ENCODE results near the gene VSTM2L. TPM values are rescaled to one million over a fixed set of nuclear protein-coding genes. Genes with fewer than 3 reads are reported as not detected.
"Not testable (repeated sequence)": the region's sequence is repeated elsewhere in the genome, so short reads cannot be mapped to it uniquely, and the experiment has no call there.

The VSTM2L gene
- total RNA-seq, 2 donors from 2014 or later, result 5.3 to 7.0 TPM

- intact Hi-C loops (cut with DNase I), result no loop called here
- Histone ChIP-seq H3K27ac (no peak overlapping the region), H3K4me3 (no peak overlapping the region), H3K4me1 (no peaks in the 10 kb centered on the region), H3K36me3 (replicated peaks in 1 of 2; ENCODE audit: insufficient read depth in 1 of 2, low read depth in 2 of 2) (no peaks in the 10 kb centered on the region), H3K27me3 (no peaks in the 10 kb centered on the region), H3K9me3 (no peaks in the 10 kb centered on the region)
- DNase-seq, result no peak
- 64 to 82% methylated on average over 1 of the region's 1 CpG for WGBS, 2 donors
- TF ChIP-seq, protein P1, sequence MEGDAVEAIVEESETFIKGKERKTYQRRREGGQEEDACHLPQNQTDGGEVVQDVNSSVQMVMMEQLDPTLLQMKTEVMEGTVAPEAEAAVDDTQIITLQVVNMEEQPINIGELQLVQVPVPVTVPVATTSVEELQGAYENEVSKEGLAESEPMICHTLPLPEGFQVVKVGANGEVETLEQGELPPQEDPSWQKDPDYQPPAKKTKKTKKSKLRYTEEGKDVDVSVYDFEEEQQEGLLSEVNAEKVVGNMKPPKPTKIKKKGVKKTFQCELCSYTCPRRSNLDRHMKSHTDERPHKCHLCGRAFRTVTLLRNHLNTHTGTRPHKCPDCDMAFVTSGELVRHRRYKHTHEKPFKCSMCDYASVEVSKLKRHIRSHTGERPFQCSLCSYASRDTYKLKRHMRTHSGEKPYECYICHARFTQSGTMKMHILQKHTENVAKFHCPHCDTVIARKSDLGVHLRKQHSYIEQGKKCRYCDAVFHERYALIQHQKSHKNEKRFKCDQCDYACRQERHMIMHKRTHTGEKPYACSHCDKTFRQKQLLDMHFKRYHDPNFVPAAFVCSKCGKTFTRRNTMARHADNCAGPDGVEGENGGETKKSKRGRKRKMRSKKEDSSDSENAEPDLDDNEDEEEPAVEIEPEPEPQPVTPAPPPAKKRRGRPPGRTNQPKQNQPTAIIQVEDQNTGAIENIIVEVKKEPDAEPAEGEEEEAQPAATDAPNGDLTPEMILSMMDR (IDR thresholded peaks at IDR 0.05), result no peak
- no peak for TF ChIP-seq POLR2A (IDR thresholded peaks at IDR 0.05)
- no peak for ATAC-seq
Measured at GRCh38 chr20:37961066-37961465, 58.1 kb downstream of the VSTM2L start.

DNA sequence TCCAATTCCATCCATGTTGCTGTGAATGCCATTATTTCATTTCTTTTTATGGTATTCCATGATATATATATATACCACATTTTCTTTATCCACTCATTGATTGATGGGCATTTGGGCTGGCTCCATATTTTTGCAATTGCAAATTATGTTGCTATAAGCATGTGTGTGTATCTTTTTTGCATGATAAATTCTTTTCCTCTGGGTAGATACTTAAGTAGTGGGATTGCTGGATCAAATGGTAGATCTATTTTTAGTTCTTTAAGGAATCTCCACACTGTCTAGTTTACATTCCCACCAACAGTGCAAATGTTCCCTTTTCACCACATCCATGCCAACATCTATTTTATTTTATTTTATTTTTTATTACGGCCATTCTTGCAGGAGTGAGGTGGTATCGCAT lies 60.6 kb downstream of the VSTM2L start:
- H3K4me3 ChIP-seq; H3K36me3 ChIP-seq (replicated peaks in 1 of 2; ENCODE audit: insufficient read depth in 1 of 2, low read depth in 2 of 2); H3K27ac ChIP-seq; H3K4me1 ChIP-seq; ATAC-seq; H3K27me3 ChIP-seq; H3K9me3 ChIP-seq; intact Hi-C loops (cut with DNase I); DNase-seq: not testable (repeated sequence)
- WGBS, 2 donors, result 81 to 90% methylated on average over 2 of the region's 2 CpGs

DNA sequence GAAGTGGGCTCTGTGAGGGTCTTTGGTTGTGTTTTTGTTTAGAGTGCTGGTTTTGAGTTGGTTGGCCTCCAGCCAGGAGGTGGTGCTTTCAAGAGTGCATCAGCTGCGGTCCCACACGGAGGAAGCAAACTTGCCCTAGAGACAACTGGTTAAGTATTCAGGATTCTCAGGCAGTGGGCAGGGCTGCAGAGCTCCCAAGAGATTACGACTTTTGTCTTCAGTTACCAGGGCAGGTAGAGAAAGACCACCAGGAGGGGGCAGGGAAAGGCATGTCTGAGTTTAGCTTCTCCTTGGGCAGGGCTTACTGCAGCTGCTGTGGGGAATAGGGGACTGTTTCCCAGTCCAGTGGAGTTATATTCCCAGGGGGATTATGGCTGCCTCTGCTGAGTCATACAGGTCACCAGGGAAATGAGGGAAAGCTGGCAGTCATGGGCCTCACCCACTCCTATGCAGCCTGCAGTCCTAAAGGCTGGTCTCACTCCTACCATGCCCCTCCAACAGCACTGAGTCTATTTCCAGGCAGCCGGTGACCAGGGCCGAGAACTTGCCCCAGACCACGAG lies 66.0 kb downstream of the VSTM2L start:
- 75 to 89% methylated on average over 4 to 6 of the region's 6 CpGs for WGBS, 2 donors
- H3K27me3 ChIP-seq, result no peaks in the 10 kb centered on the region
- H3K4me1 ChIP-seq, result no peaks in the 10 kb centered on the region
- H3K9me3 ChIP-seq, result peaks cover 0 to 5% (median 0%) of the 10 kb centered on the region in 3 donors
- no peak overlapping the region for H3K27ac ChIP-seq
- ATAC-seq (no peak), DNase-seq (no peak)
- TF ChIP-seq, protein P1 (IDR thresholded peaks at IDR 0.05), result no peak
- TF ChIP-seq POLR2A (IDR thresholded peaks at IDR 0.05), result no peak
- intact Hi-C loops (cut with DNase I), result no loop called here
- H3K4me3 ChIP-seq, result no peak overlapping the region
- no peaks in the 10 kb centered on the region for H3K36me3 ChIP-seq (replicated peaks in 1 of 2; ENCODE audit: insufficient read depth in 1 of 2, low read depth in 2 of 2)

DNA sequence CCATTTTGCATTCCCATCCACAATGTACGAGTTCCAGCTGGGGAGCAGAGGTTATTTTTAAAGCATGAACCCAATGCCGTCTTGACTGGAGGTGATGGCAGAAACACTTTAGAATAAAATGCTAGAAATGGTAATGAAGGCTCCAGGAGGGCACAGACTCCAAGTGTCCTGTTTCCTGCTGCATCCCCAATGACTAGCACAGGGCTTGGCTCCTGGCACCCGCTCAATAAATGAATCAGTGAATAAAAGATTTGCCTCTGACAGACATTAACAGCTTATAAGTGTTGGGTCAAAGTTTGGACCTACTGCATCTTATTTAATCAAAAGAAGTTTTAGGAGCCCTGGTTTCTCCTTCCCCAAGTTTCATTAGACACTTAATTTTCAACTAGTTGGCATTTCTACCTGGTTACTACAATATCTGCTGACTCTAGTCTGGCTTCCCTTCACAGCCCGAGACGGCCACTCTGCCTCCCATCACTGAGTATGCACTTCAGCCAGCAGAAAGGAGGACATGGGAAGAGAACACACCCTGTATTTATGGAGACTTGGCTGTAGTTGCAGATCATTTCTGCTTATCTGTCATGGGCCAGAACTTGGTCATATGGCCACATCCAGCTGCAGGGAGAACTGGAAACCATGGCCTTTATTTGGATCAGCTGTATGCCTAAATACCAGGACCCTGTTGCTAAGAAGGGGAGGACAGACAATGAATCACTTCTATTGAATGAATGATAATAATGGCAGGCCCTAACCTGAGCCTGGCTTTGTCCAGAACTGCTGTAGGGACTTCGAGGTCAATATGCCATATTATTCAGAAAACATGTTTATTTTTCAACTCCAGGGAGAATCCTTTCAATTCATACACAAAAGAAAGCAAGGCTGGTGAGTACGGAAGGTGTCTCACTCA lies 67.3 kb downstream of the VSTM2L start:
- no peak for ATAC-seq
- H3K4me3 ChIP-seq, result no peak overlapping the region
- no peaks in the 10 kb centered on the region for H3K36me3 ChIP-seq (replicated peaks in 1 of 2; ENCODE audit: insufficient read depth in 1 of 2, low read depth in 2 of 2)
- H3K4me1 ChIP-seq, result no peaks in the 10 kb centered on the region
- no peak for DNase-seq
- H3K27ac ChIP-seq, result no peak overlapping the region
- no peak for TF ChIP-seq POLR2A (IDR thresholded peaks at IDR 0.05)
- TF ChIP-seq, protein P1 (IDR thresholded peaks at IDR 0.05), result no peak
- intact Hi-C loops (cut with DNase I), result no loop called here
- 78 to 82% methylated on average over 7 of the region's 7 CpGs for WGBS, 2 donors
- H3K27me3 ChIP-seq, result no peaks in the 10 kb centered on the region
- peaks cover 0 to 5% (median 0%) of the 10 kb centered on the region in 3 donors for H3K9me3 ChIP-seq

DNA sequence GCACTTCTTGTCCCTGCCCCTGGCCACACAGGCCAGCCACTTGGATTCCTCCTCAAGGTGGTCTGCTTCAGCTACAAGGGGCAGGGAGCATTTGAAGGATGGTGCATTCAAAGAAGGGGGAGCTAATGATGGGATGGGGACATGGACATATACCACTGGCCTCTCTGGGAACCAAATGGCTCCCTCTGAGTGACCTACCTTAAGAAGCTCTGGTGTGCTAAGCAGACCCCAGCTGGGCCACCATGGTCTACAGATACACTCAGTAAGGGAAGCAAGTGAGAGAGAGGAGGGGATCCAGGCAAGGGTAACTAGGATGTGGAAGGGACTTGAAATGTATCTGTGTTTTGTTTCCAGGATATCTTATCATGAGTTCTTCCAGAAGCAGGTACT lies 67.9 kb downstream of the VSTM2L start:
- H3K9me3 ChIP-seq, result peaks cover 0 to 5% (median 0%) of the 10 kb centered on the region in 3 donors
- no peak for ATAC-seq
- TF ChIP-seq POLR2A (IDR thresholded peaks at IDR 0.05), result no peak
- TF ChIP-seq, protein P1 (IDR thresholded peaks at IDR 0.05), result no peak

More for the DNA sequence above, 67.9 kb downstream of the VSTM2L start:
- no peak overlapping the region for H3K4me3 ChIP-seq
- no peak overlapping the region for H3K27ac ChIP-seq
- intact Hi-C loops (cut with DNase I), result no loop called here
- no peaks in the 10 kb centered on the region for H3K4me1 ChIP-seq
- H3K36me3 ChIP-seq (replicated peaks in 1 of 2; ENCODE audit: insufficient read depth in 1 of 2, low read depth in 2 of 2), result no peaks in the 10 kb centered on the region
- no peak for DNase-seq
- H3K27me3 ChIP-seq, result no peaks in the 10 kb centered on the region

Measured in body of pancreas (tissue), 4 donors.